ENCODE data around the gene CDCA5.

CDCA5 gene

DNA sequence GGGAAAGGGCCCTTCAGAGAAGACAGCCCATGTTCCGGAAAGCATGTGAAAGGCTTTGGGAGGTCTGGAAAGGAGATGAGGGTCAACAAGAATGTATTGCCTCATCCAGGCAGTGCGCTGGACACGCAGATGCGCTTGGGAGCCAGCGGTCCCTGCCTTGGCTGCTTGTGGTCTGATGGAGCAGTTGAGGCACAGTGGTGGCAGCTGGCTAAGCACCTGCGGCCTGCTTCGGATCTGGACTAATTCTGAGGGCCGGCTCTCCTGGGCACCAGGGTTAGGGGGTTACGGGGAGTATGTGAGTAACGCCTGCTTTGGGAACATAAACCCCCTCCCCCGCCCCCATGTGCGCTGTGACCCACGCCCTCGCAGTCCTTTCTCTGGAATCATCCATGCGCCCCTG is 23.2 kb upstream of the CDCA5 start:
- DNase-seq (ENCODE audit: low read depth, low spot score): no peak

DNA sequence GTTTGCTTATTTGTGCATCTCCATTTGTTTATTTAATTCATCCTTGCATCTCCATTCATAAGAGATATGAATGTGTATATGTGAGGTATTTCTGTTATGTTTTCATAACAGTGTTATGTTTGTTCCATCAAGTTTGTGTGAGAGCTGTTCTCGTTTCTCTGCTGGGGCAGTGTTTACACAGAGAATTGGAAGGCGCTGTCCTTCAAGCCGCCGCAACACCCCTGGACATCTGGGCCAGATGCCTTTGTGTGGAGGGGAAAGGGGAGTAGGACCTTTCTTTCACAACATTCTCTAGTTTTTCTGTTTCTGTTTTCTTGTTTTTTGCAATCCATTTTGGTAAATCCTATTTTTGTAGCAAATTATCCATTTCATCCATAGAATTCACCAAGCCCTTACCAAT is 20.8 kb upstream of the CDCA5 start:
- DNase-seq (ENCODE audit: low read depth, low spot score): no peak

DNA sequence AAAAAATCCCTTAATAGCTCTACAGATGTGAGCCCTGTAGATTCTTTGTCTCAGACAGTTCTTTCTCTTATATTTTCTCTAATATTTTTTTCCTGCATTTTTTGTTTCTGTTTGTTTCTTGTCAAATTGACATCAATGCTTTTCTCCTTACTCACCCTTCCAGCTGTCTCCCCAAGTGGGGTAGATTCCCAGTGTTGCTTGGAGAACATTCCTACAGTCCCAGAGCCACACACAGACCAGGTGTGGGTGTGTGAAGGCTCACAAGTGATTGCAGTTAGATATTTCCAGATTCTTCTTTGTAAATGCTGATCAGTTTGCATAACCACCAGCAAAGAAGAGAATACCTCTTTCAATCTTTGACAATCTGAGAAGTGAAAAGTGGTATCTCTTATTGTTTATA is 19.6 kb upstream of the CDCA5 start:
- DNase-seq (ENCODE audit: low read depth, low spot score): no peak

DNA sequence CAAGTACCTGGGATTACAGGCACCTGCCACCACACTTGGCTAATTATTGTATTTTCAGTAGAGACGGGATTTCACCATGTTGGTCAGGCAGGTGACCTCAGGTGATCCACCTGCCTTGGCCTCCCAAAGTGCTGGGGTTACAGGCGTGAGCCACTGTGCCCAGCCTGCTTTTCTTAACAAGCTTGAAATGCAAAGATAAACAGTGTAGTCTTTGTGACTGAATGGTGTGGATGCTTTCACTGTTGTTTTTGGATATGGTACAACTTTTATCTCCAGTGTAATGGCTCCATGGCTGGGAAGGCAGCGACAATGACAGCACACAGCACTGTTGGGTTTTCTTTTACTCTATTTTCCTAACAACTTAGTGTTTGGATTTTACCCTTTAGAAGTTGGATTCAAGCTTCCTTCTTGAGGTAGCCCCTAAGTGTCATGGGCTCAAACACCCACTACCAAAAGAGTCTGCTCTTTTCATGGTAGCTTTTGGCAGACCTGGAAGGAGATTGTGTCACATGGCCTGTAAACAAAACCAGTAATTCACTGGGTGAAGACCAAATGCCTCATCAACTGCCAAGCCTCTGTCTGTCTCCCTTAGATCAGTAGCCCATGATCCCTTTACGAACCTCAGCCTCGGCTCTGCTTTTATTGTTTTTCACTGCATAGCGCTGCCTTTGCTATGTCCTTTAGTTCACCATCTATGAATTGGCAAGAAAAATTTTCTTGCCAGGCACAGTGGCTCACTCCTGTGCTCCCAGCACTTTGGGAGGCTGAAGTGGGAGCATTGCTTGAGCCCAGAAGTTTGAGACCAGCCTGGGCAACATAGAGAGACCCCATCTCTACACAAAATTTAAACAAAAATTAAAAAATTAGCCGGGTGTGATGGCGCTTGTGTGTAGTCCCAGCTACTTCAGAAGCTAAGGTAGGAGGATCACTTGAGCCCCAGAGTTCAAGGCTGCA is 18.6 kb upstream of the CDCA5 start:
- DNase-seq (ENCODE audit: low read depth, low spot score): no peak

DNA sequence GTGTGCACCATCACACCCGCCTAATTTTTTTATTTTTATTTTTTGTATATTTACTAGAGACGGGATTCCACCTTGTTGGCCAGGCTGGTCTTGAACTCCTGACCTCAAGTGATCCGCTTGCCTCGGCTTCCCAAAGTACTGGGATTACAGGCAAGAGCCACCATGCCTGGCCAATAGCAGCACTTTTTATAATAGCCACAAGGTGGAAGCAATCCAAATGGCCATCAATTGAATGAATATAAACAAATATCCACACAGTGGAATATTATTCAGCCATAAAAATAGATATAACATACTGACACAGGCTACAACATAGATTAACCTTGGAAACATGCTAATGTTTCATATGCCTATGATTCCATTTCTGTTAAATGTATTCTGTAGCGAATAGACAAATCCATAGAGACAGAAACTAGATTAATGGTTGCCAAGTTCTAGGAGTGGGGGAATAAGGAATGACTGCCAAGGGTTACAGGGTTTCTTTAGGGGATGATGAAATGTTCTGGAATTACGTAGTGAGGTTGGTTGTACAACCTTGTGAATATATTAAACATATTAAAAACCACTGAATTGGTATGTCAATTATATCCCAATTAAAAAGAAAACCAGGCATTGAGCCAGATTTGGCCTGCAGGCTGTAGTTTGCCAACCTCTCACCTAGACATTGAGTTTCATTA is 17.0 kb upstream of the CDCA5 start:
- no peak for DNase-seq (ENCODE audit: low read depth, low spot score)

GRCh38 chr11:65096926-65097325 is 13.1 kb upstream of the CDCA5 start:
- no peak for DNase-seq (ENCODE audit: low read depth, low spot score)

DNA sequence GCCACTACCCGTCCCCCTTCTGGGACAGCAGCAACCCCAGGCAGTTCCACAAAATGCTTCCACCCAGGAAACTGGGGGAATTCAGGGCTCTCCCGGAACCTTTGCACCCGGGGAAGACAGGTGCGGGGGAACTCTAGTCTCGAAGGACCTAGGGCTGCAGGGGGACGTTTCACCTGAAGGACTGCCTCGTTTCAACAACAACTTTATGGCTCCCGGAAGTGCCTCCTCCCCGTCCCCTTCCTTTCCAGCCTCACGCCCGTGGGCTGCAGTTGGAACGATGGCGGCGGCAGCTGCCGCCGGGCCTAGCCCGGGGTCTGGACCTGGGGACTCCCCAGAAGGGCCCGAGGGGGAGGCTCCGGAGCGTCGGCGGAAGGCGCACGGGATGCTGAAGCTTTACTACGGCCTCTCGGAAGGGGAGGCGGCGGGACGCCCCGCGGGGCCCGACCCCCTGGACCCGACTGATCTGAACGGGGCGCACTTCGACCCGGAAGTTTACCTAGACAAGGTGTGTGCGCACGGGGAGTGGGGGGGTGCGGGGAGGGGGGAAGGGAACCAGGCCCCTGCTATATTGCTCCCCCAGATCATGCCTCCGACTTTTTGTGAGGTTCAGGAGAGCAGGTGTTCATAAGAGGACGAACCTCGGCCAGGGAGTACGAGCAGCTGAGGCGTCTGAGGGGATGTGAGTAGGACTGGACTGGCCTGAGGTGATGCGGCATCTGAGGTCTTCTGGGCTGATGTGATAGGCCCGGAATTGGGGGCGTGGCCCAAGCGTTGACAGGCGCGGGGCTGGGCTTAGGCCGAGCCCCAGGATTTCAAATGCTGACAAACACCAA is 12.3 kb upstream of the CDCA5 start, which contains the start of gene VPS51:
Gene VPS51 (plus strand): TSS at position 241 of the 833 bp plus-strand sequence. CDS start 37 bp downstream, at position 278.
- DNase-seq (ENCODE audit: low read depth, low spot score): peak; percentile 94

- DNase-seq (ENCODE audit: low read depth, low spot score): no peak
These were observed 11.6 kb upstream of the CDCA5 start for GRCh38 chr11:65095427-65095826.

DNA sequence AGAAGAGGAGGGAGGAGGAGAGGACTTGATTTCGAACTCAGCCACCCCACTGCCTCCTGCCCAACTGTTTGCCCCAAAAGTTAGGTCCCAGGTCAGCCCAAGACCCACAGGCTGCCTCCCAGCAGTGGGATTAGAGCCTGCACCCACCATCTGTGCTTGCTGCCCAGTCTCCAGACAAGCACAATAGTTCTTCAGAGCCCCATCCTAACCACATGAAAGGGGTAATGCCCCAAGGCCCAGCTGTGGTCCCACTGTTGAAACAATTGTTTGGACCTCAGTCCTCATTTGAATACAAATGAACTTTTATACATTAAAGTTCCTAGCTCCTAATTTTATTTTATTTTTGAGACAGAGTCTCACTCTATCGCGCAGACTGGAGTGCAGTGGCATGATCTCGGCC is 6.8 kb upstream of the CDCA5 start:
- DNase-seq (ENCODE audit: low read depth, low spot score): no peak

DNA sequence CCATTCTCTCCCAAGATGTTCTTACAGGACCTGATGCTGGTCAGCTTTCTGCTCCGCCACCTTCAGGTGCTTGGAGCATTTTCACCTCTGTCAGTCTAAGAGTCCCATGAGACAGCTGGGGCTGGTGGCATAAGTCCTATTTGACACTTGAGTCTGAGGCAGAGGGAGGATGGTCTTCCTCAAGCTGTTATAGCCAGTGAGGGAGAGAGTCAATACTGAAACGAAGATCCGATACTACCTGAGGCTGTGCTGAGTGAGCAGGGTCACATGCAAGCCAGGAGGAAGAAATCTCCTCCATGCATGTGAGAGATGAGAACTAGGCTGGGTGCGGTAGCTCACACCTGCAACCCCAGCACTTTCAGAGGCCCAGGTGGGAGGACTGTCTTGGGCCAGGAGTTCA is 5.8 kb upstream of the CDCA5 start:
- no peak for DNase-seq (ENCODE audit: low read depth, low spot score)

DNA sequence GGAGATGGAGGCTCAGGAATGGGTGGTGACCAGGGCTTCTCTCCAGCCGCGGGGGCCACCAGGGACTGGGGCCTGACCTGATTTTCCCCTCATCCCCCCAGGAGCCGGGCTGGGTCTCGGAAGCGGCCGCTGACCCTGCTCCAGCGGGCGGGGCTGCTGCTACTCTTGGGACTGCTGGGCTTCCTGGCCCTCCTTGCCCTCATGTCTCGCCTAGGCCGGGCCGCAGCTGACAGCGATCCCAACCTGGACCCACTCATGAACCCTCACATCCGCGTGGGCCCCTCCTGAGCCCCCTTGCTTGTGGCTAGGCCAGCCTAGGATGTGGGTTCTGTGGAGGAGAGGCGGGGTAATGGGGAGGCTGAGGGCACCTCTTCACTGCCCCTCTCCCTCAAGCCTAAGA is 4.0 kb upstream of the CDCA5 start:
- DNase-seq (ENCODE audit: low read depth, low spot score): no peak

DNA sequence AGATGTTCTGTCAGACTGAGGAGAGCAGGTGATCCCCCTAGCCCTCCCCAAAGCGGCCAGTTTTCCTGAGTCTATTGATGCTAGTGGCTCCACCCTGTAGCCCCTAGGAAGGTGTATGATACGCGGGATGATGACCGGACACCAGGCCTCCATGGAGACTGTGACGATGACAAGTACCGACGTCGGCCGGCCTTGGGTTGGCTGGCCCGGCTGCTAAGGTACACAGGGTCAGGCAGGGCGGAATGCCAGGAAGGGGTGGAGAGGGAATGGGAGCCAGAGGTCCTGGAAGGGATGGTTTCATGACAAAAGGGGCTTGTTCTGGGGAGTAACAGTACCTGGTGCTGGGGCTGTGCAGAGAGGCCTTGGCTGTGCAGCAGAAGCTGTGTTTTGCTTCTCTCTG is 3.4 kb upstream of the CDCA5 start:
- no peak for DNase-seq (ENCODE audit: low read depth, low spot score)

GRCh38 chr11:65086809-65087208 is 3.0 kb upstream of the CDCA5 start:
- DNase-seq (ENCODE audit: low read depth, low spot score): no peak

DNA sequence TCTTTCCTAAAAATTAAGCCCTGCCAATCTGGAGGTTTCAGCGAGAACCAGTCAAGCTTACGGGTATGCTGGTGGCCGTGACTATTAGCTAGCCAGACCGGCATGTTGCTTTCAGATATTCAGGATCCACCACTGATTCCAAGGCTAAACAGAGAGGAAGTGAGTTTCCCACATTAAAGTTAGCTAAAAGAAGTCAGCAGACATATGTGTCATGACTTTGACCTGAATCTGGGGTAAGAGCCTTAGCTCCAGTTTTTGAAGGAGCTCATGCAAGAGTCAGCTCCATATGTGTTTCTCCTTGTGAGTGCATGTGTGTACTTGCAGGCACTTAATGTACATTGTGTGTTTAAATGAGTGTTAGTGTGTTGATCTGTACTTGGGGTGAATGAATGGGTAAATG is 1.6 kb upstream of the CDCA5 start:
- DNase-seq (ENCODE audit: low read depth, low spot score): no peak

DNA sequence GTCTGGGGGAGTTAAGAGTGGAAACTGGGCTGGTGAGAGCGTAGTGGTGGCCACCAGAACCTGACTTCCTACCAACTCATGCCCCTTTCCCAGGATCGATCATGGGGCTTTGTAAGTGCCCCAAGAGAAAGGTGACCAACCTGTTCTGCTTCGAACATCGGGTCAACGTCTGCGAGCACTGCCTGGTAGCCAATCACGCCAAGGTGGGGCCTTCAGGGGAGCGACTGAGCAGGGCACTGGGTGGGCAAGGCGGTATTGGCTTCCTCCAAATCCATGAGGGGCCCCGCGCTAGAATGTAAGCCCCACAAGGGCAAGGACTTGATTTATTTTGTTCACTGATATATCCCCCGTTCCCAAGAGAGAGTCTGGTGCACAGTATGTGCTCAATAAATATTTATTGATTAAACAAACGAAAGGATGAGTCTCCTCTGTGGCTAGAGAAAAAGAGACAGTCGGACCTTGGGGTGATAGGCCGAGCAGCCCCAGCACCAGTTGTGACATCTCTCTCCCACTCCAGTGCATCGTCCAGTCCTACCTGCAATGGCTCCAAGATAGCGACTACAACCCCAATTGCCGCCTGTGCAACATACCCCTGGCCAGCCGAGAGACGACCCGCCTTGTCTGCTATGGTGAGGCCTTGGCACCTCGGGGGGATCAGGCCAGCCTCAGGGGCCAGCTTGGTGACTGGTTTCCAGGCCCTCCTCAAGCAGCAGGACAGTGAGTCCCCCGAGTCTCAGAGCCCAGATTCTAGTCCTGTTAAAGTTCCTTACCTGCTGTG is 947 bp upstream of the CDCA5 start:
- no peak for DNase-seq (ENCODE audit: low read depth, low spot score)

DNA sequence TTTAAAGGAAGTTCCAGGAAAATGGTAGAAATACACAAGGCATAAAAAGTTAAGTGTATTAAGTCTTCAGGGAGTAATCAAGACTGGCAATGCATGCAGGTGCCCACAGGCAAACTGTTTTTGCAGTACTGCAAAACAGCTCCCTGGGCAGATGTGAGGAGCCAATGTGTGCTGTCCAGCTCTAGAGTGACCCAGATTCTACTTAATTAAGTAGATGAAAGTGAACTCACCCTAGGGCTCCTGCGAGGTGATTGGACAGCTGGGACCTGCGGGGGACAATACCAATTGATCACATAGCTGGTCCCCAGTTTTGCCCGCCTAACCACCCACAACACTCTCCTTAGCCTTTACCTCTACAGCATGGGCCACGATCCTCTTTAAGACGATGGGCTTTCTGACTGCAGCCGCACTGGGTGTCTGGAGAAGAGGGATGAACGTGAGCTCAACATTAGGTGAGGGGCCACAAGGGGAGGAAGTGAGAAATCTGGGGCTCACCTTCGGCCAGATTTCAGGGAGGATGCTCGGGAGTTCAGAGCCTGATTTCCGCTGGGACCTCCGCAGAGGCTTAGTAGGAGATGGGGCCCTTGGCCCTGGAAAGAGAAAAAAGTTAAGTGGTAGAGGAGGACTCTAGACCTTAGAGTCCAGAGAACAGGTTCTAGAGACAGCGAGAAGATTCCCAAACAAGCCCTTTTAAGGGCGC is 556 bp downstream of the CDCA5 start:
- no peak for DNase-seq (ENCODE audit: low read depth, low spot score)

DNA sequence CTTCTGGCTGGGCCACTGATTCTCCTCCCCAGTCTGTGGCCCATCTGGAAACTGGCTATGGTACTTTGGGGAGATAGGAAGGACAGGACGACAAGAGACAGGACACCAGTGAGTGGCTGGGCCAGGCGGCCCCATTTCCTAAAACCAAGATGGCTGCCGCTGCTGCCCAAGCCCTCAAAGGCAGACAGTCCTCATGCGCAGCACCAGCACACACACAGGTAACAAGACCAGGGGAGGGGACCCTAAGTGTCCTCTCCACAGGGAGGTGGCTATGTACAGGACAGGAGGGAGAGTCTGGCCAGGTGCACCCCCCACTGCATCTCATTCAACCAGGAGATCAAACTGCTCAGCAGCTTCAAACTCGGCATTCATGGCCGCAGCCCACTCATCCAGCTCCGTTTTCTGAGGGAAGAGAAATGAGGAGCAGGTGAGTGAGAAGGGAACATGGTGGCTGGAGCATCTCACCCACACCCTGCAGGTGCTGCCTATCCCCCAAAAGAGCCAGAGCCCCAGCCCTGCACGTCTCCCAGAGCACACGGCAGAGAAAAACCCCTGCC is 5.0 kb downstream of the CDCA5 start:
- no peak for DNase-seq (ENCODE audit: low read depth, low spot score)

DNA sequence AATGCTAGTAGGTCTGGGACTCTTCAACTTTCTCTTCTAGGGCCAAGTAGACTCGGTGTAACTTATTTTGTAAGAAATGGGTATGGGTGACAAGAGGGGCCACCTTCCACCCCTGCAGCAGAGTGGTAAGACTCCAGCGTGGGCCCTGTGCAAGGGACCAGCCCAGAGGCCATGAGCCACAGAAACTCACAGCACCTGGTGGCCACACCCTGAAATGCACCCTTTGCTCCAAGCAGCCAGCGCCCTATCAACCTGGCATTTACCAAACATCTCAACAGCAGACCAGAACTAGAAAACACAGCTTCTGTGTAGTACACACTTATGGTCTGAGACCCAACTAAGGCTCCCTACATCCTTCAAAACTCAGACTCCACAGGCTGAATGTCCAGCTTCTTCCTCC is 5.7 kb downstream of the CDCA5 start:
- DNase-seq (ENCODE audit: low read depth, low spot score): peak; percentile 66

GRCh38 chr11:65077451-65077850 is 6.4 kb downstream of the CDCA5 start:
- DNase-seq (ENCODE audit: low read depth, low spot score): peak; percentile 22

DNA sequence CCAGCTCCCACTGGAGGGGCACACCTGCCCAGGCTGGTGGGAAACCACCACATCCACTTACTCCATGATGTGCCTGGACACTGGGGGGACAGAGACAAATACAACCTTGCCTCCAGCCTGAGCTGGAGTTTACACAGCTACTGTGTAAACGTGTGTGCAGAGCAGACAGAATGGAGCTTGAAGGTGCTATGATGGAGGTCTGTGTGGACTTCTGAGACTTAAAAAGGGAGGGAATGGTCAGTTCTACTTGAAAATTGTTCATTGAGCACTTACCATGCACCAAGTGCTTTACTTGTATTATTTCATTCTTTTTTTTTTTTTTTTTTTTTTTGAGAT is 11.2 kb downstream of the CDCA5 start:
- no peak for DNase-seq (ENCODE audit: low read depth, low spot score)

All from ELF-1 (cell line).